ENCODE data around the gene IFT20. TPM values are rescaled to one million over a fixed set of nuclear protein-coding genes. Genes with fewer than 3 reads are reported as not detected.

The IFT20 gene
- total and polyA plus RNA-seq, 2 of the 13 experiments (the other 11 are each of a cell fraction or from before 2014, with no cell fraction given), result 28.0 to 37.8 TPM

GRCh38 chr17:28318759-28319597 lies 16.3 kb downstream of the IFT20 start, which contains the start of gene TMEM97 (continued):
- 0 out of 2 replicates have a peak, but pooled peaks have one; percentile 24 for TF ChIP-seq ZNF142 (CRISPR knock-in tag; IDR thresholded peaks at IDR 0.05)
- no peak; the same call in 1 of the 2 replicates for TF ChIP-seq MTF2 (CRISPR knock-in tag; IDR thresholded peaks at IDR 0.05; ENCODE audit: borderline replicate concordance)
- no peak for TF ChIP-seq TRIM22 (IDR thresholded peaks at IDR 0.05)
- TF ChIP-seq ZMYM3 (CRISPR knock-in tag; IDR thresholded peaks at IDR 0.05), result no peak
- 0 out of 2 replicates have a peak, but pooled peaks have one; percentile 53 for TF ChIP-seq ZNF138 (CRISPR knock-in tag; IDR thresholded peaks at IDR 0.05; ENCODE audit: low read depth)
- TF ChIP-seq ZBTB37 (CRISPR knock-in tag; IDR thresholded peaks at IDR 0.05), result no peak
- TF ChIP-seq SNAI1 (CRISPR knock-in tag; IDR thresholded peaks at IDR 0.05; ENCODE audit: borderline replicate concordance), result 0 out of 2 replicates have a peak, but pooled peaks have one; percentile 67
- no peak for TF ChIP-seq ZBTB8A (CRISPR knock-in tag; IDR thresholded peaks at IDR 0.05; ENCODE audit: borderline replicate concordance, low read depth)
- TF ChIP-seq FOXK1 (CRISPR knock-in tag; IDR thresholded peaks at IDR 0.05; ENCODE audit: borderline replicate concordance, low read depth), result no peak
- TF ChIP-seq HINFP (CRISPR knock-in tag; IDR thresholded peaks at IDR 0.05; ENCODE audit: low read depth), result peak; percentile 53
- TF ChIP-seq KAT2B (IDR thresholded peaks at IDR 0.05; ENCODE audit: borderline replicate concordance, low read depth, low read length), result no peak
- TF ChIP-seq ZNF430 (CRISPR knock-in tag; IDR thresholded peaks at IDR 0.05), result no peak
- TF ChIP-seq ZNF687 (CRISPR knock-in tag; IDR thresholded peaks at IDR 0.05), result peak; percentile 91

Data from HepG2 (cell line).